ENCODE measurements around the gene FMN1.

FMN1 gene

GRCh38 chr15:33194704-33195670 lies at the start of gene FMN1:
Gene FMN1, minus strand, starts transcription at chr15:33194714. Its CDS starts 39,800 bp downstream, at chr15:33154914.
- DNase-seq (ENCODE audit: low read depth in 2 of 3, low spot score in 1 of 3), result peak; percentile 86 to 90 (median 87)

DNA sequence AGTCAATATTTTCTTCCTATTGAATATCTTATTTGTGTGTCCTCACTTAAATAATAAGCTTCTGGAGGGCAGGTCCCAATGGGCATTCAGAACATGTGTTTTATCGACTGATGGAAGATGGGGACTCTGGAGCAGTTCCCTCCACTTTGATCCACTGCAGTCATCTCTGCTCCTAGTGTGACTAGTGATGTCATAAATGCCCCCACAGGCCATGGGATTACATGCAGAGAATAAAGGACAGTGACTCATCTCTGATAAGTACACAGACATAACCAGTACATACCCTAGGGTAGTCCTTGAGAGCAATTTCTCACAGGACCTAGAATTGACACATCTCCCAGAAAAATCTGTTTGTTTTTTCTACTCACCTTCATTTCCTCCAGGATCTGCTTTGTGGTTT lies 49.4 kb upstream of the FMN1 start:
- DNase-seq (ENCODE audit: low read depth in 2 of 3, low spot score in 1 of 3), result no peak

- no peak for DNase-seq (ENCODE audit: low read depth in 2 of 3, low spot score in 1 of 3)
These were observed 48.9 kb upstream of the FMN1 start for GRCh38 chr15:33243393-33243792.

DNA sequence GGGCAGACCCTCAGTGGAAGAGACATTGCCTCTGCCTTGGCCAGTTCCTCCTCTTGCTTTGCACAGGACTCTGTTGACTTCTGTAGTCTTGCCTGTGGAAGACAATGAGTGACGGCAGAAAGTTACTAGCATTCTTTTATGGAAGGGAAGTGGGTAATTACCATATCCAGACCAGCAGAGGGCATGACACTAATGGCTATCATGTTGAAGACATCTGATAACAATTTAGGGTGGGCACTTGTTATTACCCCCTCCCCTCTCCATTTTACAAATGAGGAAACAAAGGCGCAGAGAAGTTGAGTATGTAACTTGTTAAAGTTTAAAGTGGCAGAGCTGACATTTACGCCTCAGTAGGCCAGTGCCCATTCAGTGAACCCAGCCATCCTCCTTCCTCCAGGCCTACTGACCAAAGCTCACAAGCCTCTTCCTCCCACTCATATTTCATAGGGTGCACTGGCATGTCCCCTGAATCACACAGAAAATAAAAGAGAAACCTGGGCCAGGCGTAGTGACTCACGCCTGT lies 48.2 kb upstream of the FMN1 start:
- no peak for DNase-seq (ENCODE audit: low read depth in 2 of 3, low spot score in 1 of 3)

- peak; percentile 6 to 8 (median 8) for DNase-seq (ENCODE audit: low read depth in 2 of 3, low spot score in 1 of 3)
These were observed 47.7 kb upstream of the FMN1 start for GRCh38 chr15:33242165-33242564.

DNA sequence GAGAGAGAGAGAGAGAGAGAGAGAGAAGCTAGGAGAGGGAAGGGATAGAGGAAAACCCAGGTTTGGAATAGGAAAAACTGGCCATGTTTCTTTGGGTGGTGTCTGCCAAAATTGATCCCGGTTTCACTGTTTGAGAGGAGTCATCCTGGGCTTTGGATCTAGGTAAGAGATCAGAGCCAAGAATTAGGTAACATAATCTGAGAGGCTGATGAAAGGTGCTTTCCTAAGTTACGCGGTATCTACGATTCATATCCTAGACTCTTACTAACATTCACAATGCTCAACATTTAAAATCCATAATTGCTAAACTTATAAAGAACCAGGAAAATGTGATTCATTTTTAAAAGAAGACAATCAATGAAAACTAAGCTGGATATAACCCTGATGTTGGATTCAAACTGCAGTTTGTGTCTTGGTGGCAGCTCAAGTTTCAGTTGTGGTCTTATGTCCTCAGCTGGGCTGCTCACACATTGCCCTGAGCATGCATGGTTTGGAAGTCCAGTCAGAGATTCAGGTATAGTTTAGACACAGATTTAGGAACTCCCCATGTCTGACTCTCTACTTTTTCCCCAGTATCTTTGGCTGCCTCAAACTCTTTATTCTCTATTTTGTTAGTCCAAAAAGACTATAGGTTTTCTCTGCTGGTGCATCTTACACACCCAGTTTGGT lies 42.5 kb upstream of the FMN1 start:
- no peak for DNase-seq (ENCODE audit: low read depth in 2 of 3, low spot score in 1 of 3)

DNA sequence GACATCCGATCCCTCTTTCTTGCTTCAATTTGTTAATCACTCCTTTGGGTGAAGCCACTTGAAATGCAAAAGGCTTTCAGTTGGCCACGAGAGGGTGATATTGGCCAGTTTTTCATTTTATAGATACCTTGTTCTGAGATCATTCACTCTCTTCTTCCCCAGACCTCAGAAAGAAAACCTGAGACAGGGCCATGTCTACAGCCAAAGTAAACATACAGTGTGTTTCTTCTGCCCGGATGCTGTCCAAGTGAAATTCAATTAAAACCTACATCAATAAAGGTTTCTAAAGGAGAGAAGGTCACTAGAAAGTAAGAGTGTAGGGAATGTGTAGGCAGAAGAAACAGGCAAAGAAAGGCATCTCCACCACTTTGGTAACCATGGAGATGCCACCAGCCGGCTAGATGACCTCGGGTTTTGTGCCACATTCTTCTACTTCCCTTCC lies 39.5 kb upstream of the FMN1 start:
- DNase-seq (ENCODE audit: low read depth in 2 of 3, low spot score in 1 of 3), result peak in 1 of 3 donors; percentile 14

DNA sequence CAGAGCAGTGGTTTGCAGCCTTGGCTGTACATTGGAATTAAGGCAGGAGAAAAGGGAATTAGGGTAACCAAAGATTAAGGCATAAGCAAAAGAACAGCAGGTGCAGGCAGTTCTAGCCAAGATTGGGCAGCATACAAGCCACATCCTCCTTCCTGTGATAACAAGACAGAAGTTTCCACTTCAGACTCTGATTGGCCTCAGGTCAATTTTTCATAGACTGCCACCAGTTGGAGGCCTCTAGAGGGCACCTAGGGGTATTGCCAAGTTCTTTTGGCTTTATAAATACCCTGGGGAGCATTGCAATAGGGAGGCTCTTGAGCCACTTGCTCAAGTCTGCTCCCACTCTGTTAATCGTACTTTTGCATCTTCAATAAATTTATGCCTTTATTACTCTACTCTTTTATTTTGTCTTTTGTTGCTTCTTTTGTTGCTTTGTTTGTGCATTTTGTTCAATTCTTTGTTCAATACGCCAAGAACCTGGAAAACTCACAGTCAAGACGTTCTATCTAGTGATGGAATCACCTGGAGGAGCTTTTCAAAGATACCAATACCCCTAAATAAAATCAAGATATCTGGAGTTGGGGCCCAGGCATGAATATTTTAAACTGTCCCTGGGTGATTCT lies 32.2 kb upstream of the FMN1 start:
- DNase-seq (ENCODE audit: low read depth in 2 of 3, low spot score in 1 of 3), result peak; percentile 26 to 57 (median 37)

DNA sequence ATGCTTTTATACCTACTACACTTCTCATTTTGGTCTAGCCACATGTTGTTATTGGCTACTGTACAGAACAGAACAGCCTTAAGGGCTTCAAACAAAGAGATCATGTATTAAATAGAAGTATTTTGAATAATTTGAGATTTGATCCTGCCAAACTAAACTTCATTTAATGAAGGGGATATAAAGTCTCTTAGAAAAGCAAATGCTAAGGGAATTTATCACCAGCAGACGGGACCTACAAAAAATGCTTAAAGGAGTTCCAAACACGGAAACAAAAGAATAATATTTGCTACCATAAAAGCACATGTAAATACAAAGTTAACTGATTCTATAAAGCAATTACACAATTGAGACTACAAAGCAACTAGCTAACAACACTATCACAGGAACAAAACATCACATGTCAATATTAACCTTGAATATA lies 23.6 kb upstream of the FMN1 start:
- DNase-seq (ENCODE audit: low read depth in 2 of 3, low spot score in 1 of 3), result no peak

- no peak for DNase-seq (ENCODE audit: low read depth in 2 of 3, low spot score in 1 of 3)
These were observed 21.7 kb upstream of the FMN1 start for GRCh38 chr15:33215941-33216872.

DNA sequence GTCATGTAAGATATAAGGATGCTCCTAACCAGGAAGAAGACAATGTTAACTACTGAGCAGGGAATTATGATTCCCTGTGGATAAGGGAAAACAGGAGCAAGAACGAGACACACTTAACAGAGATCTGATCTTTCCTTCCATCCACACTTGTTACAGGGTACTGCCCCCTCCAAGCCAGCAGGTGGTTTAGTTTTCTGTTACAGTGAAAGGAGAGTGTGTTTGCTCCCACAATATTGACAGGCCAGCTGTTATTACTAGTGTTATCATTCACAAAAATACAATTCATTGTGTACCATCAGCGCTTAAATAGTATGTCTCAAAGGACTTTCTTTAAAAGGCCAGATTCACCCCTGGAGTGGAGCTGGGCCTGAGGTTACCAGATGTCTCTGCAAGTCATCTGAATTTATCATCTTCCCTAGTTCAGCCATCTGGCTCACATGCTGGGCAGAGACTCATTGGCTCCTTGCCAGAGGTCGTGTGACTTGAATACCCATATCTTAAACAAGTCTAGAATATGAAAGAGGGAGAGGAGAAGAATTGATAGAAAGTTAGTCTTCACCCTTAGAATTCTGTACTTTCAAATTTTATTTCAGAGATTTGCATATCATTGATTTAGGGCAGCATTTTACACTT lies 16.8 kb upstream of the FMN1 start:
- no peak for DNase-seq (ENCODE audit: low read depth in 2 of 3, low spot score in 1 of 3)

- no peak for DNase-seq (ENCODE audit: low read depth in 2 of 3, low spot score in 1 of 3)
These were observed 15.3 kb upstream of the FMN1 start for GRCh38 chr15:33209575-33210481.

GRCh38 chr15:33207646-33208045 lies 13.1 kb upstream of the FMN1 start:
- no peak for DNase-seq (ENCODE audit: low read depth in 2 of 3, low spot score in 1 of 3)

DNA sequence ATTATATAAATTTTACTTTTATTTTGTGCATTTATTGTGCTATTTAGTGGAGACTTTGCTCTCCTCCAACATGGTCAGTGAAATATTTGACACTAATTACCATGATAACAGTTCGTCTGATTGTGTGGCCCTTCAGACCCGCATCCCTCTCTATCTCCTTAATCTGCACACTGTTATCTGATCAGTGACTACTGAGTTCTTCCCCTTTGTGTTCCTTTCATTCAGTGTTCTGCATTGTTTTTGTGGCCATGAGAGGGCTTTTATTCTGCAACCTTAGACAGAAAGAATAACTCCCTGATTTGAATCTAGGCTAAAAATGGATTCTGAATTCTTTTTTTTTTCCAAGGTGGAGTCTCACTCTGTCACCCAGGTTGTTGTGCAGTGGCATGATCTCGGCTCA lies 11.9 kb upstream of the FMN1 start:
- DNase-seq (ENCODE audit: low read depth in 2 of 3, low spot score in 1 of 3), result no peak

DNA sequence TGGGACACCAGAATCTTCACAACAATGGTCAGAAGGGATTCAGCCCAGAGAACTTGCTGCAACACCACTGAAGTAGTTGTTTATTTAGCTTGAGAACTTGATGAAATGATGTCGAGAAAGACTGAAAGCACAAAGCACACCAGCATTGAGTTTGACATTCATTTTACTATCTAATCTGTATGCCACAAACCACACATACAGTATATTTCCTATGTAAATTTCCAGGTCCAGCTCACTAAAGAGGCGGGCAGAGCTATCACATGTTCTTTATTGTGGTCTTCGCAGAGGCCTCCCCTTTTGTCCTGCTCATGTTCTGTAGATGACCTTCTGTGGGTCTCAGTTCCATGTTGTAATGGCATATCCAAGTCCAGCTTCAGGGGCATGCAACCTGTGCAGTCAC lies 10.4 kb upstream of the FMN1 start:
- DNase-seq (ENCODE audit: low read depth in 2 of 3, low spot score in 1 of 3), result no peak

- DNase-seq (ENCODE audit: low read depth in 2 of 3, low spot score in 1 of 3), result no peak
These were observed 9.6 kb upstream of the FMN1 start for GRCh38 chr15:33204087-33204486.

- DNase-seq (ENCODE audit: low read depth in 2 of 3, low spot score in 1 of 3), result peak; percentile 45 to 58 (median 47)
These were observed 7.1 kb upstream of the FMN1 start for GRCh38 chr15:33201491-33202231.

DNA sequence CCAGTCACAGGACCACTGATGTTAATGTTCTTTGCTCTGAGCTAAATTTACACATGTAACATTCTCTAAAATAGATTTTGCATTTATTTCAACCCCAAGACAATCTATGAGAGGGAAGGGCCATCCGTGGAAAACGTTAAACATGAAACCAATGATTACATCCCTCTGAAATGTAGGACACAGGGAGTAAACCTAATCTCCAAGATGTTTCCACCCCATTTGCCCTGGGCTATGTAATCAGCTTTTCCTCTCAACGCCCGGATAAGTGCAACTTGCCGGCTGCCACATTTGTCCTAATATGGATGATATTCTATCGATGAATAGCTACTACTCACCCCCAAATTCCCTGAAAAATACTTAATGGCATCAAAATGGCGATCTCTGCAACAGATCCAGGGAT lies 6.4 kb upstream of the FMN1 start:
- no peak for DNase-seq (ENCODE audit: low read depth in 2 of 3, low spot score in 1 of 3)

All from stimulated activated CD4-positive, alpha-beta T cell treated with anti-CD3 and anti-CD28 coated beads, Interleukin-12 subunit alpha, Interleukin-12 subunit beta, amount 100 ng/mL, for 48 hours (primary cell).